D721Med (cell line): ENCODE data around the gene TOLLIP.

Experiments
- DNase-seq: peaks from one replicate; pipeline ENCODE4 v3.0.0; 2011; ENCODE audit warnings: low spot score; ENCODE audit not compliant: insufficient read length
- FAIRE-seq: peaks from 2 replicates; lab custom pipeline; 2011; peaks lifted over from hg19 to GRCh38; lab: Jason Lieb, UNC
- CTCF ChIP-seq: IDR thresholded peaks from 2 replicates; pipeline ENCODE4 v1.5.1; 2012; ENCODE audit warnings: mild to moderate bottlenecking, control low read depth; ENCODE audit not compliant: insufficient read depth; ENCODE audit errors: missing control alignments

TOLLIP gene

GRCh38 chr11:1278766-1279673 is 30.4 kb downstream of the TOLLIP start:
- no peak for TF ChIP-seq CTCF
- FAIRE-seq, result no peak
- no peak for DNase-seq

GRCh38 chr11:1277936-1278512 is 31.4 kb downstream of the TOLLIP start:
- TF ChIP-seq CTCF, result no peak
- FAIRE-seq, result no peak

GRCh38 chr11:1276866-1277615 is 32.4 kb downstream of the TOLLIP start:
- FAIRE-seq (no peak), DNase-seq (no peak)
- TF ChIP-seq CTCF, result no peak

More at GRCh38 chr11:1277936-1278512, 31.4 kb downstream of the TOLLIP start:
- no peak for DNase-seq

- FAIRE-seq, result no peak
- no peak for DNase-seq
- no peak for TF ChIP-seq CTCF
Observed at GRCh38 chr11:1276041-1276790, 33.2 kb downstream of the TOLLIP start.

GRCh38 chr11:1275021-1275420 is 34.4 kb downstream of the TOLLIP start:
- no peak for DNase-seq
- FAIRE-seq, result no peak
- no peak for TF ChIP-seq CTCF

- DNase-seq, result no peak
- no peak for FAIRE-seq
- no peak for TF ChIP-seq CTCF
Observed at GRCh38 chr11:1274501-1274900, 34.9 kb downstream of the TOLLIP start.
